SK-N-SH (cell line): ENCODE data around the gene FKRP. TPM values are rescaled to one million over a fixed set of nuclear protein-coding genes. Genes with fewer than 3 reads are reported as not detected.

Source experiments
- CTCF ChIA-PET: fragments of 300-600, 350-600 bp; formaldehyde crosslinking; extraction: SDS; loops from one replicate; lab custom pipeline; 2021; lab: Yijun Ruan, JAX
- POLR2A ChIA-PET: fragments of 350-600 bp; sonication (Branson Sonifier 250); formaldehyde crosslinking; extraction: SDS; loops from one replicate; lab custom pipeline; 2020; ENCODE audit warnings: antibody characterized with exemption, inconsistent platforms; lab: Yijun Ruan, JAX
- DNase-seq: peaks from one replicate; pipeline ENCODE4 v3.0.0; 2012
- H2AFZ ChIP-seq: fragments of 200-600 bp; sonication (generic); 2 replicates; pipeline ENCODE4 v1.8.1; 2016; ENCODE audit warnings: antibody characterized with exemption, mild to moderate bottlenecking, low read depth
- H3F3A ChIP-seq: fragments of 200-600 bp; sonication (generic); replicated peaks from 2 replicates; pipeline ENCODE3; 2016; ENCODE audit warnings: antibody characterized with exemption, mild to moderate bottlenecking; ENCODE audit not compliant: insufficient read depth
- H3K27ac ChIP-seq, 2 experiments: fragments of 200-500 bp in 1 of 2; fragments of 200-600 bp in 1 of 2; sonication (Bioruptor generic) in 1 of 2; sonication (generic), shearing (Covaris generic) in 1 of 2; 2 replicates each; pipeline versions ENCODE4 v1.5.1 to v1.6.1; 2014 to 2016; ENCODE audit warnings: low read depth in 2 of 2, inconsistent platforms in 1 of 2, low read length in 1 of 2, mild to moderate bottlenecking in 1 of 2, mixed read lengths in 1 of 2
- H3K27me3 ChIP-seq: fragments of 200-600 bp; sonication (generic), shearing (Covaris generic); 2 replicates; pipeline ENCODE4 v1.6.1; 2016; ENCODE audit warnings: mixed run types; ENCODE audit not compliant: insufficient read depth
- H3K36me3 ChIP-seq, 2 experiments: fragments of 200-500 bp in 1 of 2; fragments of 200-600 bp in 1 of 2; sonication (Bioruptor generic) in 1 of 2; sonication (generic) in 1 of 2; replicated peaks in 1 of 2; 2 replicates each; pipeline versions ENCODE3 to v1.5.1; 2014 to 2016; ENCODE audit warnings: low read length in 1 of 2, mild to moderate bottlenecking in 1 of 2; ENCODE audit not compliant: insufficient read depth in 2 of 2, control insufficient read depth in 1 of 2
- H3K4me1 ChIP-seq, 2 experiments: fragments of 200-500 bp in 1 of 2; fragments of 200-600 bp in 1 of 2; sonication (Bioruptor generic) in 1 of 2; sonication (generic), shearing (Covaris generic) in 1 of 2; 2 replicates each; pipeline versions ENCODE4 v1.5.1 to v1.6.1; 2014 to 2016; ENCODE audit warnings: low read depth in 1 of 2, low read length in 1 of 2, mixed run types in 1 of 2; ENCODE audit not compliant: insufficient read depth in 2 of 2, control insufficient read depth in 1 of 2
- H3K4me2 ChIP-seq: fragments of 200-600 bp; sonication (generic), shearing (Covaris generic); 2 replicates; pipeline ENCODE4 v1.6.1; 2017; ENCODE audit warnings: mixed run types
- H3K4me3 ChIP-seq, 2 experiments: fragments of 200-500 bp in 1 of 2; fragments of 200-600 bp in 1 of 2; sonication (Bioruptor generic) in 1 of 2; sonication (generic), shearing (Covaris generic) in 1 of 2; 2 replicates each; pipeline versions ENCODE4 v1.5.1 to v1.8.1; 2014 to 2016; ENCODE audit warnings: low read depth in 2 of 2, inconsistent platforms in 1 of 2, low read length in 1 of 2, mild to moderate bottlenecking in 1 of 2, mixed read lengths in 1 of 2, moderate library complexity in 1 of 2
- H3K79me2 ChIP-seq: fragments of 200-600 bp; sonication (generic); 2 replicates; pipeline ENCODE4 v1.8.1; 2017; ENCODE audit warnings: mild to moderate bottlenecking; ENCODE audit not compliant: insufficient read depth
- H3K9ac ChIP-seq: fragments of 200-600 bp; sonication (generic); 2 replicates; pipeline ENCODE4 v1.6.1; 2017; ENCODE audit warnings: mixed run types
- H3K9me2 ChIP-seq: fragments of 200-600 bp; sonication (generic); 2 replicates; pipeline ENCODE4 v1.6.1; 2017; ENCODE audit warnings: mixed run types
- H3K9me3 ChIP-seq: fragments of 200-600 bp; sonication (generic); 2 replicates; pipeline ENCODE4 v1.6.1; 2017; ENCODE audit warnings: mixed run types, mild to moderate bottlenecking, moderate library complexity
- H4K20me1 ChIP-seq: fragments of 200-600 bp; sonication (generic); 2 replicates; pipeline ENCODE4 v1.6.1; 2017; ENCODE audit warnings: mild to moderate bottlenecking, mixed run types; ENCODE audit not compliant: insufficient read depth
- CTCF ChIP-seq: fragments of 200-600 bp; sonication (generic); IDR thresholded peaks from 2 replicates; pipeline ENCODE4 v1.6.1; 2017; ENCODE audit warnings: antibody characterized with exemption, mild to moderate bottlenecking, moderate library complexity
- EP300 ChIP-seq, 2 experiments: IDR thresholded peaks; 2 replicates each; pipeline versions ENCODE4 v1.4.0 to v1.6.1; 2012; ENCODE audit warnings: borderline replicate concordance in 1 of 2, low read depth in 1 of 2, low read length in 1 of 2
- EZH2phosphoT487 ChIP-seq: fragments of 200-600 bp; sonication (generic); IDR thresholded peaks from 2 replicates; pipeline ENCODE4 v1.6.1; 2017; ENCODE audit warnings: low read depth, mixed run types, mild to moderate bottlenecking, antibody characterized with exemption, moderate library complexity, borderline replicate concordance
- FOSL2 ChIP-seq: IDR thresholded peaks from 2 replicates; pipeline ENCODE4 v1.4.0; 2012; ENCODE audit warnings: low read depth, mild to moderate bottlenecking, moderate library complexity, borderline replicate concordance
- GABPA ChIP-seq: IDR thresholded peaks from 2 replicates; pipeline ENCODE4 v1.4.0; 2012; ENCODE audit warnings: low read depth, mild to moderate bottlenecking
- GATA2 ChIP-seq: sonication (generic); formaldehyde crosslinking; IDR thresholded peaks from 2 replicates; pipeline ENCODE4 v1.5.0; 2020; ENCODE audit warnings: mild to moderate bottlenecking, missing genetic modification reagents
- MAX ChIP-seq: IDR thresholded peaks from 2 replicates; pipeline ENCODE4 v1.4.0; 2012; ENCODE audit warnings: low read depth
- MEF2A ChIP-seq: IDR thresholded peaks from 2 replicates; pipeline ENCODE4 v1.4.0; 2012; ENCODE audit warnings: low read depth, borderline replicate concordance
- NFIC ChIP-seq: IDR thresholded peaks from 2 replicates; pipeline ENCODE4 v1.4.0; 2012; ENCODE audit warnings: borderline replicate concordance
- PBX3 ChIP-seq: IDR thresholded peaks from 2 replicates; pipeline ENCODE4; 2012
- TAF1 ChIP-seq: IDR thresholded peaks from 2 replicates; pipeline ENCODE4 v1.6.1; 2012; ENCODE audit warnings: low read depth, mild to moderate bottlenecking, low read length, moderate library complexity, borderline replicate concordance
- TEAD4 ChIP-seq: IDR thresholded peaks from 2 replicates; pipeline ENCODE4 v1.4.0; 2012; ENCODE audit warnings: mild to moderate bottlenecking, borderline replicate concordance; ENCODE audit not compliant: insufficient read depth
- USF1 ChIP-seq: IDR thresholded peaks from 2 replicates; pipeline ENCODE4 v1.4.0; 2012; ENCODE audit warnings: low read depth, borderline replicate concordance
- USF2 ChIP-seq: fragments of 150-350 bp; IDR thresholded peaks from 2 replicates; pipeline ENCODE4 v1.6.1; 2017; ENCODE audit warnings: antibody characterized with exemption, low read length, low read depth, borderline replicate concordance
- YY1 ChIP-seq: IDR thresholded peaks from 2 replicates; pipeline ENCODE4 v1.4.0; 2012; ENCODE audit warnings: low read depth, mild to moderate bottlenecking
- WGBS: methylation state at CpG from one replicate; pipeline ENCODE4 v1.1.6; 2017; ENCODE audit warnings: low lambda C conversion rate; 5-methylcytosine and 5-hydroxymethylcytosine counted together
- polyA plus RNA-seq, 3 experiments: library from polyadenylated mRNA; depleted of rRNA; stranded (reverse); fragments of >200 nt; gene quantifications; 2 replicates each; pipeline ENCODE4 v1.2.3, GENCODE V29; 2012

The FKRP gene
- polyA plus RNA-seq (2012; rRNA removed), result 30.4 and 37.3 TPM in 2 replicates
- polyA plus RNA-seq (2012; cell fraction: cytosol; rRNA removed), result 17.3 and 24.0 TPM in 2 replicates
- polyA plus RNA-seq (2012; cell fraction: nucleus; rRNA removed), result 89.1 and 93.7 TPM in 2 replicates

- Histone ChIP-seq H3K4me1 (peaks cover 0 to 17% of the 10 kb centered on the region in 2 experiments; a peak in 1 of 4 replicates), H3F3A (peaks cover 10% of the 10 kb centered on the region), H3K79me2 (peaks cover 71% of the 10 kb centered on the region), H4K20me1 (peaks cover 50% of the 10 kb centered on the region), H2AFZ (peak within 1 kb of the TSS; percentile 87; the same call in 1 of the 2 replicates), H3K36me3 (peaks cover 0 to 9% of the 10 kb centered on the region in 2 experiments), H3K4me3 (peak within 1 kb of the TSS; percentile 81 to 93), H3K9ac (peak within 1 kb of the TSS; percentile 97), H3K9me2 (no peaks in the 10 kb centered on the region), H3K27me3 (no peaks in the 10 kb centered on the region), H3K4me2 (peak within 1 kb of the TSS; percentile 98), H3K27ac (peak within 1 kb of the TSS; percentile 64 to 89), H3K9me3 (no peaks in the 10 kb centered on the region)
- ChIA-PET CTCF (interaction anchor here (0.9 to 5.8 kb wide), 4 partner anchors 9 to 132 kb away, joined by 3 to 48 read pairs (median 4); no protein-coding TSS in a partner anchor), POLR2A (interaction anchor here (0.7 to 1.1 kb wide), 3 partner anchors 30 to 40 kb away, joined by 3 read pairs; no protein-coding TSS in a partner anchor)
- TF ChIP-seq NFIC (no peak), MAX (no peak), FOSL2 (no peak), CTCF (no peak), EP300 (IDR thresholded peaks at IDR 0.05; ENCODE audit: borderline replicate concordance in 1 of 2, low read depth in 1 of 2, low read length in 1 of 2) (no peak), MEF2A (no peak), GATA2 (CRISPR knock-in tag) (no peak), USF2 (no peak), GABPA (no peak), USF1 (no peak), YY1 (peak; percentile 93), EZH2phosphoT487 (no peak), TEAD4 (no peak), PBX3 (no peak), TAF1 (peak; percentile 79)
- WGBS, result 2% methylated on average over 36 of the region's 68 CpGs
- peak; percentile 86 for DNase-seq
Observed at GRCh38 chr19:46745521-46746280, at the start of gene FKRP. Gene FKRP (plus strand): TSS chr19:46746057. CDS start chr19:46755451, 9,394 bp downstream.
